Mucosa of descending colon (tissue), 3 donors: Measurements from ENCODE around the gene MLH3. TPM values are rescaled to one million over a fixed set of nuclear protein-coding genes. Genes with fewer than 3 reads are reported as not detected.

ENCODE experiments used
- ATAC-seq: fragments of 200-7000 bp; cut with Tn5 transposase; one replicate; pipeline ENCODE4 v1.9.1; 2020; ENCODE audit warnings: mild to moderate bottlenecking, moderate library complexity
- DNase-seq, 3 donors: peaks; one replicate each; pipeline ENCODE4 v3.0.0-alpha.2; 2020
- H3K36me3 ChIP-seq: fragments of 200-600 bp; one replicate; pipeline ENCODE4 v1.8.0; 2021; ENCODE audit warnings: low read depth, mild to moderate bottlenecking
- H3K4me1 ChIP-seq: fragments of 200-600 bp; one replicate; pipeline ENCODE4 v1.8.0; 2021; ENCODE audit warnings: low read depth, mild to moderate bottlenecking
- H3K4me3 ChIP-seq: fragments of 200-600 bp; one replicate; pipeline ENCODE4 v1.8.0; 2021; ENCODE audit warnings: mild to moderate bottlenecking
- H3K9me3 ChIP-seq: fragments of 200-600 bp; one replicate; pipeline ENCODE4 v1.8.0; 2021; ENCODE audit warnings: mild to moderate bottlenecking
- CTCF ChIP-seq: fragments of 200-600 bp; IDR thresholded peaks from one replicate; pipeline ENCODE4 v1.8.0; 2022; ENCODE audit warnings: antibody characterized with exemption, mild to moderate bottlenecking
- intact Hi-C, 2 donors: fragments of 100-400 bp; cut with DNase I in 1 of 2; cut with micrococcal nuclease in 1 of 2; formaldehyde crosslinking; loops; one replicate each; pipeline versions ENCODE4 v1.11.0 to v1.11.1; 2022; cut with DNase I, micrococcal nuclease
- total RNA-seq, 3 donors: library from RNA; stranded (reverse); fragmentation: NEBNext Ultra II Directional in 2 of 3; extraction: Animal tissue kit (Norgen Biotek cat#: 25700) in 2 of 3; gene quantifications; one replicate each; pipeline versions ENCODE4 v1.2.1 to v1.2.4, GENCODE V29; 2021 to 2023
- donor health status: DM: no; HTN: no; CAD: no; lungs with moderate emphysema.
- donor health status: DM: no; HTN: no; CAD: no.
- donor health status: DM: no; HTN: yes; CAD: no.

Gene MLH3
- total RNA-seq, 3 donors from 2014 or later = 22.2 to 40.8 (median 26.2) TPM

- ATAC-seq (no peak), DNase-seq (no peak)
- Histone ChIP-seq H3K4me3 (no peak overlapping the region), H3K36me3 (no peaks in the 10 kb centered on the region), H3K4me1 (no peaks in the 10 kb centered on the region), H3K9me3 (no peaks in the 10 kb centered on the region)
- TF ChIP-seq CTCF = no peak
- intact Hi-C loops = no loop called here
These were observed 68.6 kb downstream of the MLH3 start for GRCh38 chr14:74982661-74983060.

- Histone ChIP-seq H3K4me3 (no peak overlapping the region), H3K36me3 (no peaks in the 10 kb centered on the region), H3K9me3 (no peaks in the 10 kb centered on the region), H3K4me1 (no peaks in the 10 kb centered on the region)
- no peak for ATAC-seq
- intact Hi-C loops = no loop called here
- TF ChIP-seq CTCF = no peak
- no peak for DNase-seq
These were observed 69.4 kb downstream of the MLH3 start for GRCh38 chr14:74981833-74982232.

GRCh38 chr14:74981462-74981782 is 69.8 kb downstream of the MLH3 start:
- intact Hi-C loops = no loop called here
- TF ChIP-seq CTCF = no peak
- no peaks in the 10 kb centered on the region for H3K36me3 ChIP-seq
- no peaks in the 10 kb centered on the region for H3K9me3 ChIP-seq
- H3K4me1 ChIP-seq = no peaks in the 10 kb centered on the region
- no peak for ATAC-seq
- H3K4me3 ChIP-seq = no peak overlapping the region
- no peak for DNase-seq

- Histone ChIP-seq H3K4me3 (no peak overlapping the region), H3K36me3 (no peaks in the 10 kb centered on the region), H3K4me1 (no peaks in the 10 kb centered on the region), H3K9me3 (no peaks in the 10 kb centered on the region)
- ATAC-seq (no peak), DNase-seq (no peak)
- no peak for TF ChIP-seq CTCF
- intact Hi-C loops = no loop called here
These were observed 70.4 kb downstream of the MLH3 start for GRCh38 chr14:74980731-74981461.

GRCh38 chr14:74980398-74980730 is 70.9 kb downstream of the MLH3 start:
- Histone ChIP-seq H3K36me3 (no peaks in the 10 kb centered on the region), H3K9me3 (no peaks in the 10 kb centered on the region), H3K4me1 (no peaks in the 10 kb centered on the region), H3K4me3 (no peak overlapping the region)
- ATAC-seq (no peak), DNase-seq (no peak)
- intact Hi-C loops = no loop called here
- TF ChIP-seq CTCF = no peak
